Tibial nerve (tissue), 4 donors: ENCODE measurements around the gene DMTF1. TPM values are rescaled to one million over a fixed set of nuclear protein-coding genes. Genes with fewer than 3 reads are reported as not detected.
"Not testable (repeated sequence)": the region's sequence is repeated elsewhere in the genome, so short reads cannot be mapped to it uniquely, and the experiment has no call there.

Source experiments
- DNase-seq, 2 donors: peaks; one replicate each; pipeline ENCODE4 v3.0.0-alpha.2; 2019; ENCODE audit warnings: low spot score in 2 of 2
- H3K27ac ChIP-seq, 4 donors: fragments of 200-600 bp; sonication (generic) in 3 of 4; one replicate each; pipeline ENCODE4 v1.5.1; 2017 to 2019; ENCODE audit warnings: mild to moderate bottlenecking in 1 of 4
- H3K27me3 ChIP-seq, 2 donors: fragments of 200-600 bp; sonication (generic) in 1 of 2; one replicate each; pipeline versions ENCODE4 v1.5.1 to v1.6.0; 2017 to 2019
- H3K36me3 ChIP-seq, 3 donors: fragments of 200-600 bp; sonication (generic); one replicate each; pipeline ENCODE4 v1.5.1; 2018 to 2019
- H3K4me1 ChIP-seq, 4 donors: fragments of 200-600 bp; sonication (generic) in 3 of 4; one replicate each; pipeline ENCODE4 v1.5.1; 2017 to 2019
- H3K4me3 ChIP-seq, 4 donors: fragments of 200-600 bp; sonication (generic) in 3 of 4; one replicate each; pipeline ENCODE4 v1.5.1; 2017 to 2019; ENCODE audit warnings: mild to moderate bottlenecking in 1 of 4, moderate library complexity in 1 of 4
- H3K9me3 ChIP-seq, 4 donors: fragments of 200-600 bp; sonication (generic) in 3 of 4; one replicate each; pipeline ENCODE4 v1.5.1; 2017 to 2019
- CTCF ChIP-seq, 5 experiments: fragments of 200-600 bp in 3 of 5; fragments of 450-650 bp in 2 of 5; sonication (generic) in 3 of 5; IDR thresholded peaks; one replicate each; pipeline ENCODE4 v1.5.1; 2016 to 2019; ENCODE audit warnings: antibody characterized with exemption in 5 of 5, mild to moderate bottlenecking in 3 of 5, moderate library complexity in 2 of 5
- EP300 ChIP-seq, 2 donors: sonication (generic); formaldehyde crosslinking; IDR thresholded peaks; one replicate each; pipeline ENCODE4 v1.6.1; 2017; ENCODE audit warnings: antibody characterized with exemption in 2 of 2, mild to moderate bottlenecking in 1 of 2
- POLR2A ChIP-seq, 2 donors: fragments of 450-650 bp; IDR thresholded peaks; one replicate each; pipeline ENCODE4 v1.6.1; 2017; ENCODE audit warnings: antibody characterized with exemption in 2 of 2, mild to moderate bottlenecking in 2 of 2, moderate library complexity in 2 of 2
- WGBS, 2 donors: methylation state at CpG; one replicate each; pipeline ENCODE4 v1.1.5; 2018; 5-methylcytosine and 5-hydroxymethylcytosine counted together
- total RNA-seq, 4 donors: library from RNA; depleted of rRNA; stranded (reverse); fragments of >200 nt; gene quantifications; one replicate each; pipeline ENCODE4 v1.1.0, GENCODE V29; 2016

DMTF1 gene
- total RNA-seq, 4 donors from 2014 or later = 111 to 142 (median 133) TPM

GRCh38 chr7:87111877-87112276 lies 40.4 kb upstream of the DMTF1 start:
- no peak for DNase-seq
- H3K4me1 ChIP-seq = no peaks in the 10 kb centered on the region
- H3K36me3 ChIP-seq = no peaks in the 10 kb centered on the region
- no peak for TF ChIP-seq POLR2A (IDR thresholded peaks at IDR 0.05)
- H3K4me3 ChIP-seq = no peak overlapping the region
- H3K27me3 ChIP-seq = no peaks in the 10 kb centered on the region
- no peaks in the 10 kb centered on the region for H3K9me3 ChIP-seq
- WGBS, 2 donors = 61 to 71% methylated on average over 3 of the region's 3 CpGs
- no peak overlapping the region for H3K27ac ChIP-seq

- Histone ChIP-seq H3K4me3 (no peak overlapping the region), H3K36me3 (no peaks in the 10 kb centered on the region), H3K27me3 (no peaks in the 10 kb centered on the region), H3K4me1 (no peaks in the 10 kb centered on the region), H3K9me3 (no peaks in the 10 kb centered on the region), H3K27ac (no peak overlapping the region)
- no peak for DNase-seq
- TF ChIP-seq CTCF (IDR thresholded peaks at IDR 0.05) (no peak), EP300 (IDR thresholded peaks at IDR 0.05) (no peak), POLR2A (IDR thresholded peaks at IDR 0.05) (no peak)
- WGBS, 2 donors = 64 to 72% methylated on average over 1 of the region's 1 CpG
Observed at GRCh38 chr7:87113077-87113476, 39.2 kb upstream of the DMTF1 start.

GRCh38 chr7:87113904-87114303 lies 38.3 kb upstream of the DMTF1 start:
- 90 to 98% methylated on average over 3 of the region's 3 CpGs for WGBS, 2 donors
- H3K9me3 ChIP-seq, H3K36me3 ChIP-seq, H3K4me1 ChIP-seq, DNase-seq, H3K27ac ChIP-seq, H3K27me3 ChIP-seq, H3K4me3 ChIP-seq: not testable (repeated sequence)

- not testable (repeated sequence) for H3K4me3 ChIP-seq, H3K27ac ChIP-seq, H3K27me3 ChIP-seq, H3K36me3 ChIP-seq, H3K9me3 ChIP-seq, DNase-seq, H3K4me1 ChIP-seq
- WGBS, 2 donors = 77 to 81% methylated on average over 2 of the region's 2 CpGs
Observed at GRCh38 chr7:87115772-87116171, 36.5 kb upstream of the DMTF1 start.

GRCh38 chr7:87116315-87116714 lies 35.9 kb upstream of the DMTF1 start:
- no peaks in the 10 kb centered on the region for H3K9me3 ChIP-seq
- no peaks in the 10 kb centered on the region for H3K36me3 ChIP-seq
- WGBS, 2 donors = 96 to 97% methylated on average over 1 of the region's 1 CpG
- no peaks in the 10 kb centered on the region for H3K27me3 ChIP-seq
- H3K27ac ChIP-seq = no peak overlapping the region
- TF ChIP-seq EP300 (IDR thresholded peaks at IDR 0.05) = no peak
- no peak for DNase-seq
- H3K4me1 ChIP-seq = no peaks in the 10 kb centered on the region
- H3K4me3 ChIP-seq = no peak overlapping the region

GRCh38 chr7:87119581-87119980 lies 32.7 kb upstream of the DMTF1 start:
- Histone ChIP-seq H3K27ac (no peak overlapping the region), H3K27me3 (no peaks in the 10 kb centered on the region), H3K36me3 (no peaks in the 10 kb centered on the region), H3K9me3 (no peaks in the 10 kb centered on the region), H3K4me1 (no peaks in the 10 kb centered on the region), H3K4me3 (no peak overlapping the region)
- 47% methylated on average over 2 of the region's 2 CpGs for WGBS, 2 donors
- TF ChIP-seq POLR2A (IDR thresholded peaks at IDR 0.05) (no peak), EP300 (IDR thresholded peaks at IDR 0.05) (no peak), CTCF (IDR thresholded peaks at IDR 0.05) (no peak)
- no peak for DNase-seq

- Histone ChIP-seq H3K27me3 (no peaks in the 10 kb centered on the region), H3K4me1 (no peaks in the 10 kb centered on the region), H3K36me3 (no peaks in the 10 kb centered on the region), H3K4me3 (no peak overlapping the region), H3K27ac (no peak overlapping the region), H3K9me3 (no peaks in the 10 kb centered on the region)
- DNase-seq = no peak
- TF ChIP-seq POLR2A (IDR thresholded peaks at IDR 0.05) = no peak
- no peak for TF ChIP-seq EP300 (IDR thresholded peaks at IDR 0.05)
- TF ChIP-seq CTCF (IDR thresholded peaks at IDR 0.05) = no peak
Observed at GRCh38 chr7:87123105-87123504, 29.1 kb upstream of the DMTF1 start.
